ENCODE measurements around the gene TSEN54.

Gene TSEN54

GRCh38 chr17:75565618-75566017, 49.3 kb downstream of the TSEN54 start:
- no peak for ATAC-seq (ENCODE audit: insufficient read depth, low read depth)
- Histone ChIP-seq H4K20me1 (ENCODE audit: insufficient read depth, low read length) (no peaks in the 10 kb centered on the region), H3K27ac (ENCODE audit: low read length) (no peak overlapping the region), H3K4me3 (ENCODE audit: low read depth in 1 of 2, low read length in 2 of 2) (no peak overlapping the region), H3K79me2 (ENCODE audit: insufficient read depth, low read length) (no peaks in the 10 kb centered on the region), H3K27me3 (ENCODE audit: insufficient read depth, low read length, poor library complexity) (no peaks in the 10 kb centered on the region), H3K36me3 (ENCODE audit: insufficient read depth, low read length) (no peaks in the 10 kb centered on the region), H3K9me3 (ENCODE audit: insufficient read depth, low read length, severe bottlenecking) (no peaks in the 10 kb centered on the region), H2AFZ (ENCODE audit: low read depth, low read length) (no peak overlapping the region), H3K4me1 (ENCODE audit: insufficient read depth, low read length) (no peaks in the 10 kb centered on the region), H3K4me2 (ENCODE audit: insufficient read depth, low read length) (no peak overlapping the region), H3K9ac (ENCODE audit: low read depth, low read length) (no peak overlapping the region)
- no peak for DNase-seq
- no peak for TF ChIP-seq EZH2 (IDR thresholded peaks at IDR 0.05; ENCODE audit: borderline replicate concordance, low read depth, low read length, severe bottlenecking)
- TF ChIP-seq CTCF (IDR thresholded peaks at IDR 0.05; ENCODE audit: borderline replicate concordance, extremely low read depth, low read length, poor library complexity, severe bottlenecking), result no peak

GRCh38 chr17:75566416-75566815, 50.1 kb downstream of the TSEN54 start:
- no peaks in the 10 kb centered on the region for H3K27me3 ChIP-seq (ENCODE audit: insufficient read depth, low read length, poor library complexity)
- H3K4me3 ChIP-seq (ENCODE audit: low read depth in 1 of 2, low read length in 2 of 2), result no peak overlapping the region
- no peak for TF ChIP-seq EZH2 (IDR thresholded peaks at IDR 0.05; ENCODE audit: borderline replicate concordance, low read depth, low read length, severe bottlenecking)
- no peak for TF ChIP-seq CTCF (IDR thresholded peaks at IDR 0.05; ENCODE audit: borderline replicate concordance, extremely low read depth, low read length, poor library complexity, severe bottlenecking)
- no peak overlapping the region for H2AFZ ChIP-seq (ENCODE audit: low read depth, low read length)
- no peak overlapping the region for H3K4me2 ChIP-seq (ENCODE audit: insufficient read depth, low read length)
- ATAC-seq (ENCODE audit: insufficient read depth, low read depth), result no peak
- no peaks in the 10 kb centered on the region for H3K79me2 ChIP-seq (ENCODE audit: insufficient read depth, low read length)
- no peak for DNase-seq
- H3K27ac ChIP-seq (ENCODE audit: low read length), result no peak overlapping the region
- H3K9me3 ChIP-seq (ENCODE audit: insufficient read depth, low read length, severe bottlenecking), result no peaks in the 10 kb centered on the region
- H3K9ac ChIP-seq (ENCODE audit: low read depth, low read length), result no peak overlapping the region
- H4K20me1 ChIP-seq (ENCODE audit: insufficient read depth, low read length), result no peaks in the 10 kb centered on the region
- H3K4me1 ChIP-seq (ENCODE audit: insufficient read depth, low read length), result no peaks in the 10 kb centered on the region
- H3K36me3 ChIP-seq (ENCODE audit: insufficient read depth, low read length), result no peaks in the 10 kb centered on the region

GRCh38 chr17:75566834-75567233, 50.5 kb downstream of the TSEN54 start:
- no peak overlapping the region for H3K4me2 ChIP-seq (ENCODE audit: insufficient read depth, low read length)
- no peaks in the 10 kb centered on the region for H3K36me3 ChIP-seq (ENCODE audit: insufficient read depth, low read length)

More at GRCh38 chr17:75566834-75567233, 50.5 kb downstream of the TSEN54 start:
- no peaks in the 10 kb centered on the region for H4K20me1 ChIP-seq (ENCODE audit: insufficient read depth, low read length)
- no peak overlapping the region for H3K9ac ChIP-seq (ENCODE audit: low read depth, low read length)
- no peak overlapping the region for H3K27ac ChIP-seq (ENCODE audit: low read length)
- H2AFZ ChIP-seq (ENCODE audit: low read depth, low read length), result no peak overlapping the region
- no peak for DNase-seq
- no peak overlapping the region for H3K4me3 ChIP-seq (ENCODE audit: low read depth in 1 of 2, low read length in 2 of 2)
- H3K27me3 ChIP-seq (ENCODE audit: insufficient read depth, low read length, poor library complexity), result no peaks in the 10 kb centered on the region
- no peak for TF ChIP-seq CTCF (IDR thresholded peaks at IDR 0.05; ENCODE audit: borderline replicate concordance, extremely low read depth, low read length, poor library complexity, severe bottlenecking)
- TF ChIP-seq EZH2 (IDR thresholded peaks at IDR 0.05; ENCODE audit: borderline replicate concordance, low read depth, low read length, severe bottlenecking), result no peak
- ATAC-seq (ENCODE audit: insufficient read depth, low read depth), result no peak
- no peaks in the 10 kb centered on the region for H3K9me3 ChIP-seq (ENCODE audit: insufficient read depth, low read length, severe bottlenecking)
- no peaks in the 10 kb centered on the region for H3K79me2 ChIP-seq (ENCODE audit: insufficient read depth, low read length)
- no peaks in the 10 kb centered on the region for H3K4me1 ChIP-seq (ENCODE audit: insufficient read depth, low read length)
